SK-MEL-5 (cell line): ENCODE data around the gene UFC1. TPM values are rescaled to one million over a fixed set of nuclear protein-coding genes. Genes with fewer than 3 reads are reported as not detected.

Experiments
- DNase-seq: peaks from one replicate; pipeline ENCODE4 v3.0.0-alpha.2; 2016; ENCODE audit warnings: low read depth, low spot score
- in situ Hi-C: cut with HindIII; loops from 2 replicates; pipeline ENCODE4 v1.10.0; 2016; ENCODE audit warnings: low sequenced_read_pairs, high pct_unique_total_duplicates, low pct_unique_long_range_greater_than_20kb
- total RNA-seq: library from RNA; depleted of rRNA; stranded (reverse); fragments of >200 nt; shearing (Covaris generic); gene quantifications from 2 replicates; pipeline ENCODE4 v1.2.3, GENCODE V29; 2014

Gene UFC1
- total RNA-seq, 1 experiment from 2014 or later = 89.2 TPM

DNA sequence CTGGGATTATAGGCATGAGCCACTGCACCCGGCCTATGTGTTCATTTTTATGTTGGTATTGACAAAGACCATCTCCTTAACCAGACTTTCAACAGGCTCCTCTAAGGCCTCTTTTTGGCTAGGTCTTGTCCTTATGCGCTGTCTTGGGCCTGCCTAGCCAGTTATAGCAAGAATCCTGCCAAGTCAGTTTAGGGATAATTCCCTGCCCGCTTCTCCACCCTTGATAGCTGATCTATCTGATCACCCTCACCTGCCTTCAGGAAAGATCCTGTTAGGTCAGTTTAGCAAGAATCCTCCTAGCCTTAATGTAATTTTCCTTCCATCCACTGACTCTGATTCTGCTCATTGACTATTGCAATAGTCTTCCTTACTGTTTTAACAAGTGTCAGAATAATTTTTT, 25.9 kb downstream of the UFC1 start:
- in situ Hi-C loops = no loop called here
- no peak for DNase-seq

- peak; percentile 62 for DNase-seq
- in situ Hi-C loops = no loop called here
Observed at GRCh38 chr1:161180639-161181038, 26.9 kb downstream of the UFC1 start.

- DNase-seq = no peak
- in situ Hi-C loops = no loop called here
Observed at GRCh38 chr1:161182214-161182613, 28.4 kb downstream of the UFC1 start.

DNA sequence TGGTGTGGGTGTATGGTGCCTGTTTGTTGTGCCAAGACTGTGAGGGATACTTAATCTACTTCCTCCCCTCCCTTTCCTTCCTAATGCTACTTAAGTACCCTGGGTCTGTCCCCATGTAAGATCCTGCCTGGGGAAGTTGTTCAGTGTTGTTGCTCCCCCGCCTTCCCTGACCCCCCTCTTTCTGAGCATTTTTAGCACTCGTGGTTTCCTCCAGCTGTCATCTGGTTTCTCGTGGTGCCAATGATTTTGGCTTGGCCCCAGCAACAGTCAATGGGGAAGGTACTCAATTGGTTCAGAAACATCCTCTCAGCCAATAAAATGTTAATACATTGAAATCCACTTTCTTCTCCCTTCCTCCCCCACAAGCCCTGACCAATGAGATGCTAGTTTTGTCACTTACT, 31.5 kb downstream of the UFC1 start:
- DNase-seq = peak; percentile 94
- in situ Hi-C loops = no loop called here

DNA sequence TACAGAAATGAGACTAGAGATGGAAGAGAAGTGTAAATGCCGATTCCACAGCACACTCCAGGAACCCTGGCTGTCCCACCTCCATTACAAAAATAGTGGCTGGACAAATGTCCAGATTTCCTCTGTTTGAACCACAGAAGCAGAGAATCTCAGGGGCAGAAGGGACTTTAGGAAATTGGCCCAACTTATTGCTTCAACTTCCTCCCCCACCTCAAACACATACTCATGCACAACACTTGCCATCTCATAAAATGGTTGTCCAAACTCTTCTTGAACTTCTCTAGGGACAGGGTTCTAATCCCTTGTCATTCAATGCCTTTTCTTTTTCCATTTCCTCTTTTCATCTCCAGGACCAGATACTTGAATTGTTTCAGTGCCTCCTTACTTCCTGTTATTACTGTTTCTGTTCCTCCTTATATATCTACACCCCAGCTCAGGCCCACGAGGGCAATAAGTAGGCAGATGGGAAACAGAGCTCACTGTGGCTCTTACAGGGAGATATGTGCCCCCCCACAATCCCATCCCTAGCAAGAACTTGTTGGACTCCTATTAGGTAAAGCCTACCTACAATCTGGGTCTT, 32.0 kb downstream of the UFC1 start:
- in situ Hi-C loops = no loop called here

GRCh38 chr1:161187311-161187710, 33.5 kb downstream of the UFC1 start:
- DNase-seq = no peak
- in situ Hi-C loops = no loop called here

More for the DNA sequence above, 32.0 kb downstream of the UFC1 start:
- no peak for DNase-seq

- DNase-seq = no peak
- in situ Hi-C loops = no loop called here
Observed at GRCh38 chr1:161188381-161188780, 34.6 kb downstream of the UFC1 start.

DNA sequence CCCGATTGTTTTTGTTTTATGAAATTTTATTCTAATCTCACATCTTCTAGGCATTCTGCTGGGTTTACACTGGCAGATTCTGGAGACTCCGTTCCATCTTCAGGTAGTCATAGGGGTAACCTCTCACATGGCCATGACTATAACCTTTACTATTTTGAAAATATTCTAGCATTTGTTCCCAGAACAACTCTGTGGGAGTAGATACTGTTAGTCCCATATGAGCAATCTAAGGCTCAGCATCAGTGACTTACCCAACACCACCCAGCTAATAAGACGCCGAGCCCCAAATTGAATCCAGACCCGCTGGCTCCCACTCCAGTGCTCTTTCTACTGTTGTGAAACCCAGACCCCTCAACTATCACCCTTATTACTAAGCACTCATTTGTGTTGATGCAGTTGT, 35.3 kb downstream of the UFC1 start:
- in situ Hi-C loops = no loop called here
- no peak for DNase-seq

DNA sequence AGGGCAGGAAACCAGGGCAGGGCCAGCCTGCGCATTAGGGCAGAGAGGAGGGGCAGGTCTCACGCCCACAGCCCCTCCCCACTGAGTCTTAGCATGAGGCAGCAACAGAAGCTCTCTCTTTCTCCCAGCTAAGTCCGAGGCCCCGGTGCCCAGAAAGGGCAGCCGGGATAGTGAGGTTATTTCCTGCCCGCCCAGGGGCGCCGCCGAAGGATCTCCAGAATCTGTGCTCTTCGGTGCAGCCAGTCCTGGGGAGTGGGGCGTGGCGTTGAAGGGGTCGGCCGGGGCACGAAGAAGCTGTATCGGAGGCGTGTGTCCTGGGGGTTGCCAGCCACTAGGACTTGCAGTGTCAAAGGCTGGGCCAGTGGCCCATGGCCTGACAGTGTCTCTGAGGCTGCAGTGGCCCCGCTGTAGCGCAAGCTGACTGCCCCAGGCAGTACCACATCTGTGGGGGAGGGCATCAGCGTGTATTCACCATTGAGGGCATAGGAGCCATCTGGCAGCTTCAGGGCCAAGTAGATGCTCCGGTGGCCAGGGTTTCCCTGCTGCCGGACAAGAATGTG, 37.3 kb downstream of the UFC1 start:
- in situ Hi-C loops = no loop called here

DNA sequence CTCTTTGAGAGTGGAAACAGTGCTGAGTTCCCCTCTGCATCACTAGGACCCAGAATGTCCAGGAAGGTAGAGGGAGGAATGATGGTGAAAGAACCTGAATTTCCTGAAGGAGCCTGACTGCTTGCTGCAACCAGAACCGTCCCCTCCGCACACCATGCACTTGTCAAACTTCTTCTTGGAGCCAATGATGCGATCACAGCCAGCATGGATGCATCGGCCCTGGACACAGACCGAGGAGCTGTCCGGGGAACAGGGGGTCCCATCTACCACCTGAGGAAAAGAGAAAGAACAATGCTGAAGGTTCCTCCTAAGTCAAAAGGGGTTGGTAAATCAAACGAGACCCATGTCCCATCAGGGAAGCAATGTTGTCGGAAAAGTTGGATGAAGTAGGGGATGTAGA, 38.2 kb downstream of the UFC1 start:
- in situ Hi-C loops = no loop called here
- no peak for DNase-seq

More for the DNA sequence above, 37.3 kb downstream of the UFC1 start:
- DNase-seq = no peak

DNA sequence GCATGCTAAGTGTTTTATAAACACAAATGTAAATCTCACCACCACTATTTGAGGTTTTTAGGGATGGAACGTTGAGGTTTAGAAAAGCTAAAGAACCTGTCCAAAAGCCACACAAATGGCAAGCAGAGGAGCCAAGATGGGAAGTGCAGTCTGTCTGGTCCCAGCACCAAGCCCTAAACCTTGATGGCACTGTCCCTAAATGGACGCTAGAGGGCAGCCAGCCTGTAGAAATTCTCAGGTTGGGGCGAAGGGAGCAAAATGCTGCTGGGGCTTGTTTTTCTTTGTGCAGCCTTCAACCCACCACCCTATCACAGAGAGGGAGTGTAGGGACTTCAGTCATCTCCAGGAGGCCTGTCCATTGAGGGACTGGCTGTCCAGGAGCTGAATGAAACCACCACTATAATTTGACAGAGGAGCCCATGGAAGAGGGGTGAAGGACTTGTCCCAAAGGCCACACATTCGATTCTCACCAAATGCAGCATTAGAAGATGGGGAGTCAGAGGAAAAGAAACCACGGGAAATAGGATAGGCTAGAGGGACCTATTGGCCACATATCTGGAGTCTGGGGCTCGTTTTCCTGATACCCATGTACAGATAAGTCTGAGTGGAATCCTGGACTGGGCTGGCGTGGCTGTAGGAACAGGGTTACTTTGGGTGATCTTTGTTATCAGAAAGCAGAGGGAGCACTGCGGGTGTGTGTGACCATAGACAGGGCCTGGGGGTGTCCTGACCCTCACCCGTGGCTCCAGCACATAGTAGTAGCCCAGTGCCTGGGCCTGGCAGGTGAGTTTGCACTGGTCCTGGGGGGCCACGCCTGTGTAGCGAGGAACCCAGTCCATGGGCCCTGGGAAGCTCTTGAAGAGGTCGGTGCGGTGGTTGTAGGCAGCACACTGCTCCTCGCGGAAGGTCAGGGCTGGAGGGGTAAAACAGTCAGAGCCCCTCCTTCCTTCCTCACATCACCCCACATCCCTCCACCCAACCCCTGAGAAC, 39.0 kb downstream of the UFC1 start:
- in situ Hi-C loops = no loop called here
- peak; percentile 84 for DNase-seq

DNA sequence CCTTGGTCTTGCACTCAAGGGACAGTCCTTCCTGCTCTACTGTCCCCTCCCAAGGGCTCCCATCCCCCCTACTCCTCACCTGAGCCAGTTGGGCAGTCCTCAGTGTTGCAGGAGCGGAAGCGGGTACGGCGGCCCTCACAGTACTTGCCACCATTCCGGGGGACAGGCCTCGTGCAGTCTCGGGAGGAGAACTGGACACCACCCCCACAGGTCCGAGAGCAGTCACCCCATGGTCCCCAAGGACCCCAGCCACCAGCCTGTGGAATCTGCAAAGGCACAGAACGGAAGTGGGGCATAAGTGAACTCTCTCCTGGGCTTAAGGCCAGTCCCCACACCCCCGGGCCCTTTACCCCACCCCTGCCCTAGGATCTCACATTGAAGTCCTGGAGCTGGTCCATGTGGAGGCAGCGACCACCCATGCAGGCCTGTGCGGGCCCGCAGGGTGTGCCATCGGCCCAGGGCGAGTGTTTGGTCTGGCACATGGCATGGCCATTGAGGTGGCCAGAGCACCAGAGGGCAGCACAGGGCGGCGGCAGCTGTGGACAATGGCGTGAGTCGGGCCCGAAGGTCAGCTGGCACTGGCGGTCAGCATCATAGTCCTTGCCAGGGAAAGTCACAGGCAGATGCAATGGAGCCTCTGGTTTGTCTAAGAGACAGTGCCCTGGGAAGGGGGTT, 39.9 kb downstream of the UFC1 start:
- no peak for DNase-seq
- in situ Hi-C loops = no loop called here

GRCh38 chr1:161195171-161195570, 41.4 kb downstream of the UFC1 start:
- in situ Hi-C loops = no loop called here
- no peak for DNase-seq

GRCh38 chr1:161196111-161196510, 42.3 kb downstream of the UFC1 start:
- no peak for DNase-seq
- in situ Hi-C loops = no loop called here

DNA sequence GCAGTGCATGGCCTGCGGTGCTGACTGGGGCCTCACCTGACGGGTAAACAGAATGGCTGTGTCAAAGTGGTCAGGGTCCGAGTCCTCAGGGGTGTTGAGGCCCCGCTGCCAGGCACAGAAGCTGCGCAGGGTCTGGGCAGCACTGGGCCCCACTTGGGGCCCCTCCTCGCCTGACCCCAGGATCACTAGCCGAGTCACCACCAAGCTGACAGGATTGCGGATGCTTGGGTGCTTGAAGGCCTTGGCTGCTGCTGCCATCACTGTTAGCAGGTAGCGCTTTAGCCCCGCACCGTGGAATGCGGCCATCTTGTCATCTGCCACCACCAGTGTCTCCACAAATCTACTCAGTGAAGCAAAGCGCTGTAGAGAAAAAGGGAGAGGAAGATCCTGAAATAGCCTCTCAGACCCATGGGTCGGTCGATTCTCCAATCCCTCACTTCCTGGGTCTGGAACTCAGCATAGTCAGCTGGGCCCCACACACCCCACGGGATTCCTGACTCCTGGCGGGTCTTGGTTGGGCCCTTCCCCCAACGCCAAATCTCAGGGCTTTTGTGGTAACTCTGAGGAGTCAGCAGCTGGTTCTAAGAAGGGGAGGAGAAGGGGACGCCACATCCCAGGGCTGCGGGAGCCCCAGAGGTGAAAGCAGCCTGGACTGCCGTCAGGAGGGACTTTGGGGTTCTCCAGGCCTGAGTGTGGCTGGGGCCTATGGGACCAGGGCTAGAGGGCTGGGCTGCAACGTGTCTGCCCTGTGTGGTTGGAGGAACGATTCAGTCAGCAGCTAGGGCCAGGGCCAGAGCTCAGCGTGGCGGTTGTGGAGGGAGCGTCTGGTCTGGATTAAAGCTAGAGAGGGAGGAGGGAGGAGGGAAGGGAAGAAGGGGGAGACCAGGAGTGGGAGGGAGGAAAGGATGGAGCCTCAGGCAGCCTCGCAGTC, 43.0 kb downstream of the UFC1 start:
- in situ Hi-C loops = no loop called here
- no peak for DNase-seq

GRCh38 chr1:161197560-161198193, 43.9 kb downstream of the UFC1 start:
- in situ Hi-C loops = no loop called here
- no peak for DNase-seq
